Cardiac muscle cell (in vitro differentiated cells and primary cell): ENCODE measurements around the gene TMEM132A. TPM values are rescaled to one million over a fixed set of nuclear protein-coding genes. Genes with fewer than 3 reads are reported as not detected.

Experiments
- DNase-seq, 2 donors: peaks; one replicate each; pipeline versions ENCODE4 v3.0.0 to v3.0.0-alpha.2; 2010 to 2017; ENCODE audit warnings: low read depth in 1 of 2, low spot score in 1 of 2
- H3K27ac ChIP-seq: fragments of 200-600 bp; sonication (generic); 2 replicates; pipeline ENCODE4 v1.5.1; 2016
- H3K27me3 ChIP-seq: fragments of 200-600 bp; sonication (generic); 2 replicates; pipeline ENCODE4 v1.6.0; 2016; ENCODE audit warnings: control low read depth
- H3K36me3 ChIP-seq: fragments of 200-600 bp; sonication (generic); 2 replicates; pipeline ENCODE4 v1.5.1; 2016; ENCODE audit warnings: control low read depth
- H3K4me1 ChIP-seq: fragments of 200-600 bp; sonication (generic); 2 replicates; pipeline ENCODE4 v1.8.1; 2017; ENCODE audit warnings: low read depth, mild to moderate bottlenecking, mixed run types
- H3K4me3 ChIP-seq: fragments of 200-600 bp; sonication (generic); 2 replicates; pipeline ENCODE4 v1.5.1; 2016; ENCODE audit warnings: mild to moderate bottlenecking
- H3K9me3 ChIP-seq: fragments of 200-600 bp; sonication (generic); 2 replicates; pipeline ENCODE4 v1.5.1; 2017; ENCODE audit warnings: low read depth, mild to moderate bottlenecking, control low read depth
- polyA plus RNA-seq: library from polyadenylated mRNA; unstranded; fragments of >200 nt; fragmentation: Nextera tagmentation; extraction: Ambion mirVana; gene quantifications from 2 replicates; pipeline ENCODE4 v1.2.1, GENCODE V29; 2016
- total RNA-seq: library from RNA; depleted of rRNA; stranded (reverse); fragments of >200 nt; gene quantifications from 2 replicates; pipeline ENCODE4 v1.2.3, GENCODE V29; 2016
- TF ChIP-seq, protein P1 (sequence below): IDR thresholded peaks from 2 replicates; pipeline ENCODE4 v1.5.1; 2012; ENCODE audit warnings: low read depth, mild to moderate bottlenecking, low read length

The TMEM132A gene
- total and polyA plus RNA-seq, 2 experiments from 2014 or later: 154 to 176 TPM

DNA sequence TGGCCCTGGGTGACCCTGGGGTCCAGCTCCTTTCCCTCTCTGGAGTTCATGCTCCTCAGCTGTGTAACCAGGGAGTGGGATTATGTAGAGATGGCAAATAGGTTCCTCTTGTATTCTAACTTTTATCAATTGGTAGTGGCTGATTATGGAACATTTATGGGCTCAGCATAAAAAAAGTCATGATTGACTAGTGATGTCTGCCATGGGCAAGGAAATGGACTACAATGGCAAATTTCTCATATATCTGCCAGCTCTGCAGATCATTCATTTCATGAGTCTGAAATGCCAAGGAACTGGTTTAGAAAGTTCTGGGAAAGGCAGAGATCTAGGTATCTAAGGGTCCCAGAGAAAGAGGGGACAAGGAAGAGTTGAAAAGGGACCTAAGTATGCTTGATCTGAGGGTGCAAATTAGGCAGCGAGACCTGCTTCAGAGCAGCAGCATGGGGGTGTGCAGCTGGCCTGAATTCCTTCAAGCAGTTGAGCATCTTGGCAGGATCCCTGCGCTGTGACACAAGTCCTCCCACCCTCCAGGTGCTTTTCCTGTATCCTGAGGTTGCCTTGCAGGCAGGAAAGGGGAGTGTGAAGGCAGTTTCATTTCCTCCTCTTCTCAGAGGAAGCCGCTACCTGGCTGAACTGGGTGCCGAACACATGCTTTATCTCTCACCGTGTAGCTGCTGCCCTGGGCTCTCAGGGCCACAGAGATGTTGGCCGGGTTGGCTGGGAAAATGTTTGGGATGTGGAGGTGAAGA, 17.3 kb downstream of the TMEM132A start:
- H3K36me3 ChIP-seq: no peaks in the 10 kb centered on the region
- H3K27me3 ChIP-seq: no peaks in the 10 kb centered on the region
- no peaks in the 10 kb centered on the region for H3K9me3 ChIP-seq
- peaks cover 13% of the 10 kb centered on the region for H3K4me1 ChIP-seq
- DNase-seq: no peak
- no peak overlapping the region for H3K27ac ChIP-seq
- no peak overlapping the region for H3K4me3 ChIP-seq
- TF ChIP-seq, protein P1, sequence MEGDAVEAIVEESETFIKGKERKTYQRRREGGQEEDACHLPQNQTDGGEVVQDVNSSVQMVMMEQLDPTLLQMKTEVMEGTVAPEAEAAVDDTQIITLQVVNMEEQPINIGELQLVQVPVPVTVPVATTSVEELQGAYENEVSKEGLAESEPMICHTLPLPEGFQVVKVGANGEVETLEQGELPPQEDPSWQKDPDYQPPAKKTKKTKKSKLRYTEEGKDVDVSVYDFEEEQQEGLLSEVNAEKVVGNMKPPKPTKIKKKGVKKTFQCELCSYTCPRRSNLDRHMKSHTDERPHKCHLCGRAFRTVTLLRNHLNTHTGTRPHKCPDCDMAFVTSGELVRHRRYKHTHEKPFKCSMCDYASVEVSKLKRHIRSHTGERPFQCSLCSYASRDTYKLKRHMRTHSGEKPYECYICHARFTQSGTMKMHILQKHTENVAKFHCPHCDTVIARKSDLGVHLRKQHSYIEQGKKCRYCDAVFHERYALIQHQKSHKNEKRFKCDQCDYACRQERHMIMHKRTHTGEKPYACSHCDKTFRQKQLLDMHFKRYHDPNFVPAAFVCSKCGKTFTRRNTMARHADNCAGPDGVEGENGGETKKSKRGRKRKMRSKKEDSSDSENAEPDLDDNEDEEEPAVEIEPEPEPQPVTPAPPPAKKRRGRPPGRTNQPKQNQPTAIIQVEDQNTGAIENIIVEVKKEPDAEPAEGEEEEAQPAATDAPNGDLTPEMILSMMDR: no peak

DNA sequence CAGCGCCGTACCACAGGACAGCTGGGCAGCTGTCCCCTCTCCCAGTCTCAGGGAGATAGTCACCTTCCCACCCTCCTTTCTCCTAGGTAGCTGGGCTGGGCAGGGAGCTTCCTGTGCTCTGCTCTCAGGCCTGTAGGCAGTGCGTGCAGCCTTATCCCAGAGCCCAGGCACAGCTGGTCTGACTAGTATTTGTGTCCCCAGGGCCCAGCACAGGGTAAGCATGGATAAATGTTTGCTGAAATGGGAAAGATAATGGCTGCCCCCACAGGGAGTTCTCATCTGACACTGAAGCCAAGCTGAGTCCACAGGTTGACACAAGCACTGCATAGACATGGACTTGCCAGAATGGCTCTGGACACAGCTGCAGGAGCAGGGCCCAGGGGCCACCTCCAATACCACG, 18.0 kb downstream of the TMEM132A start:
- H3K27ac ChIP-seq: no peak overlapping the region
- no peaks in the 10 kb centered on the region for H3K27me3 ChIP-seq
- no peak overlapping the region for H3K4me3 ChIP-seq
- DNase-seq: no peak
- H3K36me3 ChIP-seq: no peaks in the 10 kb centered on the region
- TF ChIP-seq, protein P1: no peak
- H3K4me1 ChIP-seq: peaks cover 13% of the 10 kb centered on the region
- H3K9me3 ChIP-seq: no peaks in the 10 kb centered on the region

DNA sequence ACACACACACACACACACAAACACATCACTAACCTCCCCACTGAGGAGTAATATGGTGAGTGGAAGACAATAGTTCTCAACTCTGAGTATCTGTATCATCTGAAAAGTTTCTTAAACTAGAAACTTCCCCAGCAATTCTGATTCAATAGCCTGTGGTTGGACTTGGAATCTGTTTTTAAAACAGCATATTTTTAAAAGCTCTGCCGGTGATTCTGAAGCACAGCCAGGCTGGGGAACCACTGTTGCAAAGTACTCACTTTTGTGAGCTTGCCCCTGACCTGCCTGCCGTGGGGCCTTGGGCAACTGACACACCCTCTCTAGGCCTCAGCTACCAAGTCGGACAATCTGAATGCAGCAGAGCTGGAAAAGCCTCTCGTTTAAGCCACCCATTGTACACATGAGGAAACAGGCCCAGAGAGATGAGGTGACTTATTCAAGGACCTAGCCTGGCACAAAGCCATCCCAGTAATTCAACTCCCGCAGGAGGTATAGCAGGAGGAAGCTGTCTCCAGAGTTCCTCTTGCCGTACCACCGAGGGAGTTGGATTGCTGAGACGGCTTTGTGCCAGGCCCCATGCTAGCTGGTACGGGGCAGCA, 18.8 kb downstream of the TMEM132A start:
- H3K4me3 ChIP-seq: no peak overlapping the region
- no peaks in the 10 kb centered on the region for H3K27me3 ChIP-seq
- no peaks in the 10 kb centered on the region for H3K9me3 ChIP-seq
- TF ChIP-seq, protein P1: no peak
- DNase-seq: no peak
- H3K4me1 ChIP-seq: peaks cover 13% of the 10 kb centered on the region
- no peaks in the 10 kb centered on the region for H3K36me3 ChIP-seq
- no peak overlapping the region for H3K27ac ChIP-seq

DNA sequence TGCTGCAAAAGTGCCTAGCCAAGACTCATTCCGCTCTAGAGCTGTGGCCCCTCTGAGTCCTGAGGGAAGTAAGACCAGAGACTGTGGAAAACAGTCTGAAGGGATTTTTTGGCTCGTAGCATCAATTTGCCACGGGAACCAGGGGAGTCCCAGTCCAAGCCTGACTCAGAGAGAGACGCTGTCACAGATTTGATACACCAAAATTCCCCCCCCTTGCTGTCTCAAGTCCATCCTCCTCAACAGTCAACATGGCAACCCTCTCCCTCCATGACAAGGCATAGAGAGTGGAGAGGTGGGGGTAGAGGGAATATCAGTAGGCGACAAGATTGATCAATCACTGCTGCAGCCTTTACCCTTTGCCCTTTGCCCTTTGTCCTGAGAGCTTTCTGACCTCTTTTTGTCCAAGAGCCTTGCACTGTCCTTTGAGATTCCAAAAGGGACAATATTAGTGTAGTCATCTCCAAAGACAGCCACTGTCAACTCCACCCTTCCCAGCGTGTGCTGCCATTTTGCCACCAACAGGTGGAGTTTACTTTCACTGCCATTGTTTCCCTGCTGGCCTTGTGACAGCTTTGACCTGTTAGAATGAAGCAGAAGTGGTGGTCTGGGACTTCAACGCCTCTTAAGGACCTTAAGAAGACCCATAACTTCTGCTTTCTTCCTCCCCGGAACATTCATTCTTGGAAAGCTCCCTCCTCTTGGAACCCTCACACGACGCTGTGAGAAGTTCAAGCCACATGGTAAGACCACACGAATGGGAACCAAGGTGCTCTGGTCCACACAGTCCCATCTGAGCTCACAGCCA, 20.4 kb downstream of the TMEM132A start:
- Histone ChIP-seq H3K4me3 (no peak overlapping the region), H3K9me3 (no peaks in the 10 kb centered on the region), H3K27me3 (peaks cover 10% of the 10 kb centered on the region), H3K27ac (no peak overlapping the region), H3K36me3 (no peaks in the 10 kb centered on the region), H3K4me1 (peaks cover 5% of the 10 kb centered on the region)
- TF ChIP-seq, protein P1: peak; percentile 21
- DNase-seq: no peak

DNA sequence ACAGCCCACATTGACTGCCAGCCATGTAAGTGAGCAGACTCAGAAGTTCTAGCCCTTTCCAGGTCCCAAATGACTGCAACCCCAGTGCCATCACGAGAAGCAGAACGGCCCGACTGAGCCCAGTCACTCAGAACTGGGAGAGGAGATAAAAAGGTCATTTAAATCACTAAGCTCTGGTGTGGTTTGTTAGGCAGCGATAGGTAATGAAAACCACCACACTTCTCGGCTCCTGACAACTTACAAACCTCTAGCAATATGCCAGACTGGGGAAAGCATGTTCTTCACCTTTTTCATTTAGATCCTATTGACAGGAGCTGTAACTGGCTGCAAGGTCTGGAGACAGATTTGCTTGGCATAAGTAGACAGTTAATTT, 21.0 kb downstream of the TMEM132A start:
- TF ChIP-seq, protein P1: no peak
- peaks cover 15% of the 10 kb centered on the region for H3K27me3 ChIP-seq

More for the DNA sequence above, 21.0 kb downstream of the TMEM132A start:
- no peaks in the 10 kb centered on the region for H3K4me1 ChIP-seq
- H3K9me3 ChIP-seq: no peaks in the 10 kb centered on the region
- H3K27ac ChIP-seq: no peak overlapping the region
- no peak for DNase-seq
- H3K36me3 ChIP-seq: no peaks in the 10 kb centered on the region
- H3K4me3 ChIP-seq: no peak overlapping the region
